GM19035 (cell line): Measurements from ENCODE around the gene STIL.
"Not testable (repeated sequence)": the region's sequence is repeated elsewhere in the genome, so short reads cannot be mapped to it uniquely, and the experiment has no call there.

Experiments
- ATAC-seq: cut with Tn5 transposase; IDR thresholded peaks from one replicate; pipeline ENCODE4 v1.9.1; 2021; ENCODE audit not compliant: unreplicated experiment

Gene STIL

DNA sequence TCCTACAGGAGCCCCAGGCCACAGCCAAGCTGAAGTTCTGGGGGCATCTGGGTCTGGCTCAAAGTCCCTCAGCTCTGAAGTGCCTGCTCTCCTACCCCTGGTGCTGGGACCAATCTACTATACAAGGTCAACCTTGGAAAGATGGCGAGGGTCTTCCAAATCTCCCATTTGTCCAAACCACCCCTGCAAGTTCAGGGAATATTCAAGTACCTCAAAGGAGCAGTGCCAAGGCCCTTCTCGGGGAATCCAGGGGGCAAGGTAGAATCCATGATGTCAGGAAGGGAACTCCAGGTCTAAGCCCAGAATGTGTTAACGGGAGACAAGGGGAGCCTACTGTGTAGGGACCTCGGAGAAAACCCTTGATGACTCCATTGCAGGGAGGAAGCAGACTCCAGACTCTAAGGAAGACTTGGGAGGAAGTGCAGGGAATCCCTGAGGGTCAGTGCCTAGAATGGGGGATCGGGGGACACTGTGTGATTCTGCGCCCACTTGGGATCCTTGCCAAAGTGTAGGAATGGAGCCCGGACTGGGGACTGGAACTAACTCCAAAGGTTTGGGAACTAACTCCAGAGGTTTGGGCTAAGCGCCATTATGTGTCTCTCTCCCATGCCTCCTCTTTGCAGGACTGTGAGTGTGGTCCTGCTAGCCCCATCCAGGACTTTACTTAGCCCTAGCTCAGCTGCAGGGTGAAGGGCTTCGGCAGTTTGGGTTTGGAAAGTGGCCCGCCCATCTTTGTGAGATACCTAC lies 90.6 kb downstream of the STIL start:
- no peak for ATAC-seq

DNA sequence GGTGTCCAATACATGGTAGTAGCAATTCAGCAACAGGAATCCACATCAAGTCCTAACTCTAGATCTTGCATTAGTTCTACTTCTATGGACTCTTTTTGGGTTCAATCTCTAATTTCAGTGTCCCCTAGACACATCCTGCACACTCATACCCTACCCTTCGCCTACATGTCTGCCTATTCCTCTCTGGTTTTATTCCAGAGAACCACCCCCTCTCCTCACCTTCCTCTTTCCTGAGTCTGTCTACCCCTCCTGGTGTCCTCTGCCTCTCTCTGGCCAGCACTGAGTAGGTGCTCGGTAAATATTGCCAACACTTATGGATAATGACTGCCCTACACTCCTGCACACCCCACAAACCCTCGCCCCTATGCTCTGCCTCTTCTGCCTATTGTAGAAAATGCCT lies 91.5 kb downstream of the STIL start:
- no peak for ATAC-seq

DNA sequence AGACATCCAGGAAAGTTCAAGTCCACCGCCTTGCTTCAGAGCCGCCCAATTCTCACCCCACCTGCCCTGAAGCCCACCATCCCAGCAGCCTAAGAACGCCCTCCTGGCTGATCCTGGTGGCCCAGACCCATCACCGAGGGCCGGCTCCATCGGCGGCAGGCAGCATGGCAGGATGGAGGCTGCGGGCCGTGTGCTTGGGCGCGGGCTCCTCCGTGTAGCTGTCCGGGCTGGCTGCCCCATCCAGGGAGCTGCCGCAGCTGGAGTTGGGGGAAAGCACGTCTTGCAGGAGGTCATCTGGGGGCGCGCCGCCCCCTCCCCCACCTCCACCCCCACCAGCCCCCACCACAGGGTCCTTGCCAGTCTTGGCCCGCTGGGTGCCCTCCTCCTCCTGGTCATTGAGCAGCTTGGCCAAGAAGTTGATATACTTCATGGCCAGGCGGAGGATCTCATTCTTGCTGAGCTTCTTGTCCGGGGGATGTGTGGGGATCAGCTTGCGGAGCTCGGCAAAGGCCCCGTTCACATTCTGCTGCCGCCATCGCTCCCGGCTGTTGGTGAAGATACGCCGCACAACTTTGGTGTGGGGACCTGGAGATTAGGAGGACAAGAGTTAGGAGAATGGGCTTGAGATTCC lies 94.2 kb downstream of the STIL start:
- ATAC-seq = no peak

DNA sequence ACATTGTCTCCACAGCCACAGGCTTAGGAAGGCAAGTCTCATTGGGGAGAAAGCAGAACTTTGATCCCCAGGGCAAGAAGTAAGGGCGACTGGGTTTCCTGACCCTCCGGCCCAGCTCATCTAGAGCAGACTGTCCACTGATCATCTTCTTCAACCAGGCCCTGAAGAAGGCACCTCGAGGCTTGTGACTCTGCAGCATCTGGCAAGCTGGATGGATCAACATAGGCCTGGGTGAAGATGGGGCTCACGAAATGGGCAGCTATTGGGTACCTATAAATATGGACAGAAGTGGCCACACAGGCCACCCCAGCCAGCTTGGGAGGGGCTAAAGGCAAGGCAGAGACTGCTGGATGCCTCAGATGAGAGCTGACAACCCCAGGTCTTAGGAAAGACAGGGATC lies 94.9 kb downstream of the STIL start:
- no peak for ATAC-seq

DNA sequence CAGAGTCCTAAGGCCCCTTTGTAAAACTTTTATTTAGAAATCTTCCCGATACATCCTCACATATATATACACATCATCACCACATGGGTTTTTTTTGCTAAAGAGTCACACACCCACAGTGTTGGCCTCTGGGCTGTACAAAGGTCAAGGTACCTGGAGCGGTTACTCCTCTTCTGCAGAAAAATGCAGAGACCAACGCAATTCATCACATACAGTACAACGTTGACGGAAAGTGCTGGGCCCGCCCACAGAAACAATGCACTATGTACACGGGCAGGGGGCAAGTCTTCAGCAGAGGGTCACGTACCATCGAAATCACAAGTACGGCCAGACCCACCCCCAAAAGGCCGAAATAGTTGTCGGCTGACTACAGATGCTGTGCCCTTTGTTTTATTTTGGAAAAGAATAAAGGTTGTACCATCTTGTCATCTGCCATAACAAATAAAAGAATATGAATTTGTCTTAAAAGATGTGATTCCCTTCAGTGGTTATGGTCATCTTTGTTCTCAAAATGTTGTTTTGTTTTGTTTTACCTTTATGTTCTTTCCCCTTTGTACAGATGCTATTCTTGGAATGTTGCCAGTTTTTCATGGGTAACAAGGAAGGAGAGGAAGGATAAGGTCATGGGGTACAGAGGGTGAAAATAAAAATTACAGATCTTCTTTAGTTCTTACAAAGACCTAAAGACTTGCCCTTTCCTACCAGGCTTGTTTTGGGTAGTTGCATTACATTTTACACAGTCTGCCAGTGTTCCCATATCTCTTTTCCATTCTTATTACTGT lies 97.5 kb downstream of the STIL start:
- ATAC-seq = no peak

DNA sequence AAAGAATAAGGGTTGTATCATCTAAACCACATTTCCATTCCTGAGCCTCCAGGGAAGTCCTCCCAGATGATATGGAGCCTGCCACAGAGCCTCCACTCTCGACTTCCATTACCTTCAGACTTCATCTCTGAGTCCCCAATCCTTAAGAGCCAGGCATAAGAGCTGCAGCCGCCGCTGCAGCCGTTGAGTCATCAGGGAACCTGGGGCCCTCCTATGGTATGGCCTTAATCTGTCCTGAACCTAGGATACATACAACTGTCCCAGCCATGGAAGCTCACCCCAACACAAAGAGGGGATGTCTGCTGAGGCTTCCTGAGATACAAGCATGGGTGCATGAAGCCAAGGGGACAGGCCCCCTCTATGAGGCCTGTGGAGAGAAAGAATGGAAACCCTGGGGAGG lies 98.2 kb downstream of the STIL start:
- ATAC-seq = no peak

DNA sequence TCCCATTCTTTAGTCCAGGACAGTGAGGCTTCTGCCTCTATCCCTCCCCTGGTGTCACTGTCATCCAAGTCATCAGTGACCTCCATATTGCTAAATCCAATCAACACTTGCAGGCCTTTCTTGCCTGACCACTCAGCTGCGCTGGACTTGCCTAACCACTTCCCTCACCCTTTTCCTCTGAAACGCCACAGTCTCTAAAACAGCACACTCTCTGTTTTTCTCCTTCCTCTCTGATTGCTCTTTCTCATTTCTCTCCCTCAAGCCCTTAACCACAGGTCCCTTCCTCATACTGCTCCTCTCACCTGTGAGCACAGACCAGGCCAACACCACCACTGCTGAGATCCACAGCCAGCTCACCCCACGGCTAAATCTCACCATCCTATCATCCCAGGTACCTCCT lies 99.4 kb downstream of the STIL start:
- no peak for ATAC-seq

DNA sequence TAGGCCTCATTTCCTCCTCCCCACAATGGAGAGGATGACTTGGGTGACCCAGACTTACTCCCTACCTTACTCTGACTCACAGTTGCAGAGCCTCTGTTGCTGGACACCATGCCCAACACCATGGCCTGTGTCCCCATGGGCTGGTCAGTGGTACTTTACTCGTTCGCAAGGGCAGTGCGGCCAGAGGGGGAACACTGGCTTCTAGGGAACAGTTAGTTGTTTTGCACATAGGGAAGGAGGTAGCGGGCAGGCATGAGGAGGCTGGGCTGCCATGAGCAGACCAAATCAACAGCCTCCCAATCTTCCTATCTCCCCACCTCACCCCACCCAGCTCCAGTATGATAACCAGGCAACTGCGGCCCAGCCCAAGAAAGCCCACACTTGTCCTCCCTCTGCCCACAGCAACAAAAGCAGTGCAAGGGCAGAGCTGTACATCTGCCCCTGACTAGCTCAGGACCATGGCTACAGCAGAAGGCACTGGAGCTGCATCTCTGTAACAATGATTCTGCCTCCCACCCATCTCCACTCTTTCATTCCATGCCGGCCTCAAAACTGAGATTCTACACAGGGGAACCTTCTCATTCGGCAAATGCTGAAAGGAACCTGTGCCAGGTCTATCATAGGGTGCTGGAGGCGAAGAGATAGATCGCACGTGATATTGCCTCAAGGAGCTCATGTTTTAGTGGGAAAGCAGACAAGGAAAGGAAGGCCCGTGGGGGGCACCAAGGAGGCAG lies 100.5 kb downstream of the STIL start:
- no peak for ATAC-seq

DNA sequence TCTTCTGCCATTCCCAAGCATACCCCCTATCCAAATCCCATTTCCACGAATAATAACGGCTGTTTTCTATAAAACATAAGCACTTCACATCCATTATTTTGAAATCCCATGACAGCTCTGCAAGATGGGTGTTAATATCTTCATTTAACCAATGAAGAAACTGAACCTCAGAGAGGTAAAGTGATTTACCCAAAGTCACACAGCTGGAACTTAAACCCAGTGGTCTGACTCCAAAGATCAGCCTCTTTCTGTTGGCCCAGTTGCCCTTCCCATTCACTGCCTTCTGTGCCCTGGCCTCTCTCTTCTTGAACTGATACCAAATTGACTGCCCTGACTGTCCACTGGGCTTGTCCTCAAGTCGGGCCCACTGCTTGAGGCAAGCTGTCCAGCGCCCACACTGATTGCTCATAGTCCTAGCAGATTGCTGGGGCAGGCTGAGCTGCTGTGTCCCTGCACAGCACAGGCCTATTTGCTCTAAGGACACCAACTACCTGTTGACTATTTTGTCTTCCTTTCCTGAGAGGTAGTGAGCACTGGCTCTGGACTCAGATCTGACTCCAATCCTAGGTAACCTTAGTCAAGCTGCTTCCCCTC lies 101.2 kb downstream of the STIL start:
- no peak for ATAC-seq

DNA sequence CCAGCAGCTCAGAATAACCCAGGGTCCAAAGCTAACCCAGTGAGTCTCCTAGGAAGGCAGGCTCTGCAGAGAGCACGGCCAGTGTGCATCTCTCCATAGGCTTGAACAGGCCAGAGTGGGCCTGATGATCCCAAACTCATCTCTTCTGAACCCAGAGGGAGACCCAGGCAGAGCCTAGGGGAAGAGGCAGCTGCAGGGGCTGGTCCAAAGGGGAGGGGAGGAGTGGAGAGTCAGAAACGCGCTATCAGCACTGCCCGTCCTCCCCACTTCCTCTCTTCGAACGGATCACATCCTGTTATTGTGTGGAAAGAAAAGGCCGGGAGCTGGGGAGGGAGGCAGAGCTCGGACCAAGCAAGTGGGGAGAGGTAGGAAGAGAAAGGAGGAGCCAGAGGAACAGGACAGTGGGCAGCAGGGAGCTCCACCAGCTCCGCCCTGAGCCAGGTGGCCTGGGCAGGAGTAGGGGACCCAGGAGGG lies 102.1 kb downstream of the STIL start:
- no peak for ATAC-seq

DNA sequence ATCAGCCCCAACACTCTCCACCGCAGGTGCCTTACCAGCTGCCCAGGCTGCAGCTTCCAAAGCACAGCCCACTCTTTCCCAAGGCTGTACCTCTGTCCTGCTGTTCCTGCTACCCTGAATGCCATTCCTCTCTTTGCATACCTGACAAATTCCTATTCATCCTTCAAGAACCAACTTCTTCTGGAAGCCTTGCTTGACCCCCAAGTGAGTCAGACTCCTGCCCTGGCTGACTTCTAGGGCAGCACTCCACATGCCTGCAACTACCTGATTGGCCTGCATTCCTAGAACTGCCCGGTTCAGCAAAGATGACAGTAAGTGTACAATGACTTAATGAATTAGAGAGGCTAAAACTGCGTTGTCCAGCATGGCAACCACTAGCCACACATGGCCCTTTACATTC lies 103.3 kb downstream of the STIL start:
- no peak for ATAC-seq

DNA sequence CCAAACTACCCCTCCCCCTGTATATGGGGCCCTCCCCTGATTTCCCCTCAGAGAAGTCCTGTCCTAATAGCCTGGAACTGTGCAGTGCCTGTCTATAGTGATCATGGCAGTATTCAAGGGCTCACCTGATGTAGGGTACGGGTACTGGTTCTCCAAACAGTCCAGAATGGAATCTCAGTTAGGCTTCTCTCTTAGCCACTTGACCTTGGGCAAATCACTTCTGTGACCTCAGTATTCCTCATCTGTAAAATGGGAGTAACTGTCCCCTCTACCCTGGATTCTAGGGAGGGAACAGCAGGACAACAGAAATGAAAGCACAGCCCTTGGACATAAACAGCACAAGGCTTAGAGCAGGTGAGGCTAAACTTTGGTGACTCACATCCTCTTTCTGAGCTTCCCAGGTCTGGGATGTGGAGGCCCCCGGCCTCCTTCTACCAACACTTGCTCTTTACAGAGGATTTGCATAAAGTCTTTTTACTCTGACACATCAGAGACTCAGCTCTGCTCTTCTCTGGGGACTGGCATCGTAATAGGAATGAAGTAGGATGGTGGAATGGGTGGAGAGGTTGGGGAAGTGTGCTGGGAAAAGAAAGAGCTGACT lies 104.1 kb downstream of the STIL start:
- ATAC-seq = no peak

DNA sequence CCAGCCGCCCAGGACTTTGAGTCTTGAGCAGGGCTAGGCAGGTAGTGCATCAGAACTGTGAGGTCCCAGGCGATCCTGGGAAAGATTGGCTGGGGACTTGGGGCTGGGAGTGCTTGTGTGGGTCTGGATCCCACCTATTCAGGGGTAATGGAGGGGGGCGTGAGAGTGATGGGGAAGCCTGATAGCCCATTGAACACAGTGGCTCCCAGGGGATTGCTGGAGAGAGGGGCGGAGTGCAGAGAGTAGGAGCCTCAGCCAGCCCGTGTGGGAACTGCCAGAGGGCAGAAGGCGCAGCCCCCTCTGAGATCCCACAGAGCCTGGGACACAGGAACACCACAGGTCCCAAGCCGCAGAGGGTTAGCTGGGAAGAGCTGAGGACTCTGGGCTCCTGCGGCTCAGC lies 104.9 kb downstream of the STIL start:
- ATAC-seq = no peak

DNA sequence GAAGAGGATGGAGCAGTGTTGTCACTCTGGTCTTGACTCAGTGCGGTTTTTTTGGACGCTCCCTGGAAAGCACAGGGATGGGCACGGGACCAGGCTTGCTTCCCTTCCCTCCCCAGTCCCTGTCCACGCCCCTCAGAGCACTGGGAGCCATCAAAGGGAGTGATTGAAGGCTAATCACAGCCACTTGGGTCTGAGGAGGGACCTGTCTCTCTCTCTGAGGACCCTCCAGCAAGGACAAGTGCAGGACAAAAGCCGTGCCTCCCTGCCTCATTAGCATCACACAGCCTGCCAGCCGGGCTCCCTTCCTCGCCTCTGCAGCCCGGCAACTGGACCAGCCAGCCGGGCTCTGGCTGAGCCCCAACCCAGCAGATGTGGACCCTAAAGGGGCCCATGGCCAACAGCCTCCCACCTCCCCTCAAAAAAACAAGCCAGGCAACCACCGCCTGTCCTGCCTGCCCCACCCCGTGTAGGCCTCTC lies 105.5 kb downstream of the STIL start:
- no peak for ATAC-seq

DNA sequence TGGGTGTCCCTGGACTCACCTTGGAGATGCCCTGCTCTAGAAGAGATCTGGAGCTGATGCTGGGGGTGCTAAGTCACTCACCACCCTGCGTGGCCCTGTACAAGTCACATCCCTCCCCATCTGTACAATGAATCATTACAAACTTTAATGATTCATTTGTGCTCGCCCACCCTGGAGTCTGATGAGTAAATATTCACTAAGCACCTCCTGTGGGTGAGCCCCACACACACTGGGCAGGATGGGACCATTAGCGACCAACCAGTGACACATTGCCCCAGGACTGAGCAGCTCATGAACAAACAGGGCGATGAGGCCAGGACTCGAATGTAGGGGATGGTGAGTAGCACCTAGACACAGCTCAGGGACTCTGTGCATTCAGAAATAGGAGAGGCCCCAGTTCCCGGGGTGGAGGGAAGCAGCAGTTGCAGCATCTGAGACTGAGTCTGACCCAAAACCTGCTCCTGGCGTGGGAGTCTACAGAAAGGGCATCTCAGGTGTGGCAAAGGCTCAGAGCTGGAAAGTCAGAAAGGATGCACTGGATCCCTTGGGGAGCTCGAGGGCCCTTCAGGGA lies 106.1 kb downstream of the STIL start:
- ATAC-seq = no peak

DNA sequence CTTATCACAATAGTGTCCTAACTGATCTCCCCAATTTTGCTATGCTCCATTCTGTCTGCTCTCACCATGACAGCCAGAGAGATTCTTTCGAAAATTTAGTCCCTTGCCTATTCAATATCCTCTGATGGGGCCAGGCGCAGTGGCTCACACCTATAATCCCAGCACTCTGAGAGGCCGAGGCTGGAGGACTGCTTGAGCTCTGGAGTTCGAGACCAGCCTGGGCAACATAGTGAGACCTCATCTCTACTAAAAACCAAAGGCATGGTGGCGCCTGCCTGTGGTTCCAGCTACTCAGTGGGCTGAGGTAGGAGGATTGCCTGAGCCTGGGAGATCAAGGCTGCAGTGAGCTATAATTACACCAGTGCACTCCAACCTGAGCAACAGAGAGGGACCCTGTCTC lies 108.0 kb downstream of the STIL start:
- ATAC-seq = no peak

DNA sequence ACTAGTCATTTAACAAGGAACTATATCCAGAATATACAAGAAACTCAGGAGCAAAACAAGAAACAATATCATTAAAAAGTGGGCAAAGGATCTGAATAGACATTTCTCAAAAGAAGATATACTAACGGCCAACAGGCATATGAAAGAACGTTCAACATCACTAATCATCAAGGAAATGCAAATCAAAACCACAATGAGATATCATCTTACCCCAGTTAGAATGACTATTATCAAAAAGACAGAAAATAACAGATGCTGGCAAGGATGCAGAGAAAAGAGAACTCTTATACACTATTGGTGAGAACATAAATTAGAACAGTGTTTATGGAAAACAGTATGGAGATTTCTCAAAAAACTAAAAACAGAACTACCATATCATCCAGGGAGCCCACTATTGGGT lies 110.4 kb downstream of the STIL start:
- ATAC-seq = not testable (repeated sequence)

DNA sequence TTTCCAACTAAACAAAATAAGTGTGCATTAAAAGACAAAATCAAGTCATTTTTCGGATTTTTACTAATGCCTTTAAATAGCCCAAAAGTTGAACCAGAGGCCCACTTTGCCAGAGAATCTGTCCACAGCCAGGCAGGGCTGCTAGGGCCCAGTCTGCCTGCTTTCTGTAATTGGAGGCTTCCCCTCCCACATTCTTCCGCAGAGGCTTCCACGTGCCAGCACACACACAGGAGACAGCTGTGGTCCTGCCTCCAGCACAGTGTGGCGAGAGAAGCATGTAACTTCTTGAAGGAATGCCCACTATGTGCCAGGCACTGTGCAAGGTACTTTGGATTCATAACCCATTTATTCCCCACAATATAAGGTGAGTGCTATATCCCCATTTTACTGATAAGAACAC lies 112.8 kb downstream of the STIL start:
- no peak for ATAC-seq
